CD8-positive, alpha-beta memory T cell (primary cell): ENCODE results near the gene C15orf62. TPM values are rescaled to one million over a fixed set of nuclear protein-coding genes. Genes with fewer than 3 reads are reported as not detected.

Experiments used
- CTCF ChIA-PET: fragments of 350-600 bp; sonication (Branson Sonifier 250); formaldehyde crosslinking; loops from one replicate; lab custom pipeline; 2021; ENCODE audit warnings: antibody characterized with exemption; lab: Charles Lee
- POLR2A ChIA-PET: fragments of 350-600 bp; sonication (Branson Sonifier 250); formaldehyde crosslinking; loops from one replicate; lab custom pipeline; 2021; ENCODE audit warnings: antibody characterized with exemption; lab: Charles Lee
- DNase-seq, 5 donors: peaks; one replicate each; pipeline versions ENCODE4 v3.0.0 to v3.0.0-alpha.2; 2020 to 2022; ENCODE audit warnings: mixed read lengths in 1 of 5
- H3K27ac ChIP-seq: one replicate; pipeline ENCODE4 v1.7.0; 2013; ENCODE audit warnings: low read depth, mild to moderate bottlenecking, low read length, moderate library complexity
- H3K27me3 ChIP-seq: 2 replicates; pipeline ENCODE4 v1.7.0; 2013; ENCODE audit warnings: low read length, mild to moderate bottlenecking; ENCODE audit not compliant: insufficient read depth, poor library complexity, severe bottlenecking
- H3K36me3 ChIP-seq: 2 replicates; pipeline ENCODE4 v1.7.0; 2013; ENCODE audit warnings: mild to moderate bottlenecking, low read length, moderate library complexity; ENCODE audit not compliant: insufficient read depth
- H3K4me1 ChIP-seq: 2 replicates; pipeline ENCODE4 v1.7.0; 2013; ENCODE audit warnings: mild to moderate bottlenecking, low read length, moderate library complexity; ENCODE audit not compliant: insufficient read depth
- H3K4me3 ChIP-seq: 2 replicates; pipeline ENCODE4 v1.7.0; 2013; ENCODE audit warnings: mild to moderate bottlenecking, low read length
- H3K9me3 ChIP-seq: 2 replicates; pipeline ENCODE4 v1.7.0; 2013; ENCODE audit warnings: mild to moderate bottlenecking, low read length
- H3K27ac Mint-ChIP-seq, 8 donors: one replicate each; pipeline ENCODE4 v1.8.0; 2020 to 2021; ENCODE audit warnings: mixed read lengths in 8 of 8, mild to moderate bottlenecking in 6 of 8, inconsistent platforms in 3 of 8, moderate library complexity in 3 of 8
- H3K27me3 Mint-ChIP-seq, 2 donors: one replicate each; pipeline ENCODE4 v1.8.0; 2020 to 2021; ENCODE audit warnings: mixed read lengths in 2 of 2, mild to moderate bottlenecking in 1 of 2, moderate library complexity in 1 of 2
- H3K36me3 Mint-ChIP-seq, 3 donors: one replicate each; pipeline ENCODE4 v1.8.0; 2020 to 2021; ENCODE audit warnings: mixed read lengths in 3 of 3, inconsistent platforms in 1 of 3, mild to moderate bottlenecking in 1 of 3
- H3K4me1 Mint-ChIP-seq, 3 donors: one replicate each; pipeline ENCODE4 v1.8.0; 2020 to 2021; ENCODE audit warnings: mixed read lengths in 3 of 3, inconsistent platforms in 1 of 3, mild to moderate bottlenecking in 1 of 3
- H3K4me3 Mint-ChIP-seq, 7 donors: one replicate each; pipeline ENCODE4 v1.8.0; 2020 to 2021; ENCODE audit warnings: mixed read lengths in 7 of 7, mild to moderate bottlenecking in 6 of 7, moderate library complexity in 4 of 7, inconsistent platforms in 2 of 7
- H3K9me3 Mint-ChIP-seq, 5 donors: one replicate each; pipeline ENCODE4 v1.8.0; 2020 to 2022; ENCODE audit warnings: mixed read lengths in 5 of 5, mild to moderate bottlenecking in 3 of 5, moderate library complexity in 2 of 5, inconsistent platforms in 1 of 5
- polyA plus RNA-seq: library from polyadenylated mRNA; unstranded; fragments of 300-500 nt; fragmentation: Illumina TruSeq; gene quantifications from one replicate; pipeline ENCODE4 v1.2.3, GENCODE V29; 2021
- total RNA-seq, 2 experiments: library from RNA; stranded (reverse); gene quantifications; one replicate each; pipeline ENCODE4 v1.2.3, GENCODE V29; 2021

C15orf62 gene
- total and polyA plus RNA-seq, 3 experiments from 2014 or later = 0.44 to 0.79 (median 0.53) TPM

GRCh38 chr15:40793216-40793989, 23.6 kb downstream of the C15orf62 start:
- CTCF ChIA-PET = interaction anchor here (1.6 to 3.0 kb wide), 2 partner anchors 11 kb away, joined by 4 to 12 read pairs; no protein-coding TSS in a partner anchor
- Mint-ChIP-seq H3K4me3 (no peak overlapping the region), H3K27ac (peak overlapping the region in 3 of 8 donors; percentile 26 to 46 (median 41)), H3K9me3 (no peaks in the 10 kb centered on the region), H3K36me3 (peaks cover 4 to 29% (median 13%) of the 10 kb centered on the region in 3 donors), H3K4me1 (peaks cover 22 to 29% (median 27%) of the 10 kb centered on the region in 3 donors), H3K27me3 (no peaks in the 10 kb centered on the region)
- Histone ChIP-seq H3K4me3 (no peak overlapping the region), H3K4me1 (no peaks in the 10 kb centered on the region), H3K9me3 (no peaks in the 10 kb centered on the region), H3K27me3 (no peaks in the 10 kb centered on the region), H3K27ac (no peak overlapping the region), H3K36me3 (no peaks in the 10 kb centered on the region)
- POLR2A ChIA-PET = no interaction called here
- peak in 1 of 5 donors; percentile 9 for DNase-seq

DNA sequence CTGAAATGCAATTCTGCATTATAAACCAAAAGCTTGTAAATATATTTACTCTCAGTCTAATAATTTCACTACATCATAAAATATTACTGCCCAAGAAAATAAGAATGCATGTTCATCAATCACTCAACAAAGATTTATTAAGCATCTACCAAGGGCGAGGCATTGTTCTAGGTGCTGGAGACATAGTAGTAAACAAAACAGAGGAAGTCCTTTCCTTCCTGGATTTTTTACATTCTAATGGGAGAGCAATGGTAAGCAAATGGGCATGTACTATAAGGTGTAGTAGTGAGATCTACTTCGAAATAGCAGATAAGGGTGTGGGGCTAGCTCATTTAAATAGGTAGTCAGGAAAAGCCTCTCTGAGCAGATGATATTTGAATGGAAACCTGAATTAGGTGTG, 26.3 kb downstream of the C15orf62 start:
- Histone ChIP-seq H3K36me3 (no peaks in the 10 kb centered on the region), H3K4me1 (no peaks in the 10 kb centered on the region), H3K9me3 (no peaks in the 10 kb centered on the region), H3K4me3 (no peak overlapping the region), H3K27ac (no peak overlapping the region), H3K27me3 (no peaks in the 10 kb centered on the region)
- Mint-ChIP-seq H3K4me1 (peaks cover 23 to 36% (median 35%) of the 10 kb centered on the region in 3 donors), H3K27ac (no peak overlapping the region), H3K9me3 (no peaks in the 10 kb centered on the region), H3K4me3 (no peak overlapping the region), H3K36me3 (peaks cover 4 to 45% (median 17%) of the 10 kb centered on the region in 3 donors), H3K27me3 (no peaks in the 10 kb centered on the region)
- no peak for DNase-seq
- CTCF ChIA-PET = interaction anchor here (0.9 kb wide), 1 partner anchor 8 kb away, joined by 4 read pairs; no protein-coding TSS in a partner anchor
- POLR2A ChIA-PET = no interaction called here

DNA sequence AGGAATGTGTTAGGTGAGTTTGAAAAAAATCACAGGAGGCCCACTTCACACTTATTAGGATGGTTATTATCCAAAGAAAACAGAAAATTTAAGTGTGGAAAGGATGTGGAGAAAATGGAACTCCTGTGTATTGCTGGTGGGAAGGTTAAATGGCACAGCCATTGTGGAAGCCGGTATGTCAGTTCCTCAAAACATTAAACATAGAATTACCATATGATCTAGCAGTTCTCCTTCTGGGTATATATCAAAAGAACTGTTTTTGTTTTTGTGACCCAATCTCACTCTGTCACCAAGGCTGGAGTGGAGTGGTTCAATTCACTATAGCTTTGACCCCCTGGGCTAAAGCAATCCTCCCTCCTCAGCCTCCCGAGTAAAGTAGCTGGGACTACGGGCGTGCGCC, 26.7 kb downstream of the C15orf62 start:
- Histone ChIP-seq H3K4me1 (no peaks in the 10 kb centered on the region), H3K27me3 (no peaks in the 10 kb centered on the region), H3K27ac (no peak overlapping the region), H3K4me3 (no peak overlapping the region), H3K36me3 (no peaks in the 10 kb centered on the region), H3K9me3 (no peaks in the 10 kb centered on the region)
- H3K4me1 Mint-ChIP-seq = peaks cover 25 to 39% (median 37%) of the 10 kb centered on the region in 3 donors
- no peaks in the 10 kb centered on the region for H3K27me3 Mint-ChIP-seq
- H3K36me3 Mint-ChIP-seq = peaks cover 4 to 48% (median 19%) of the 10 kb centered on the region in 3 donors
- peak overlapping the region in 1 of 8 donors; percentile 17 for H3K27ac Mint-ChIP-seq
- no peaks in the 10 kb centered on the region for H3K9me3 Mint-ChIP-seq
- no peak overlapping the region for H3K4me3 Mint-ChIP-seq
- ChIA-PET CTCF (interaction anchor here (0.9 to 1.0 kb wide), 2 partner anchors 9 to 14 kb away, joined by 4 read pairs; no protein-coding TSS in a partner anchor), POLR2A (no interaction called here)
- no peak for DNase-seq

DNA sequence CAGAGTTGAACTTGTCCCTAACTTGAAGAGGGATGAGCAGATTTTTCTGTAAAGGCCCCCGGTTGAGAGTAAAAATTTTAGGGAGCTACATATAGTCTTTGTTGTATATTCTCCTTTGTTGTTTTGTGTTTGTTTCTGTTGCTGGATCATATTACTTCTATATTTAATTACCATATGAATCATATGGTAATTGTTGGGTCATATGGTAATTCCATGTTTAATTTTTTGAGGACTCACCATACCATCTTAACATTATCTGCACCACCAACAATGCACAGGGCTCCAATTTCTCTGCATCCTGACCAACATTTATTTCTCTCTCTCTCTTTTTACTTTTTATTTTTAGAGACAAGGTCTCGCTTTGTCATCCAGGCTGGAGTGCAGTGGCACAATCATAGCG, 29.7 kb downstream of the C15orf62 start:
- no peaks in the 10 kb centered on the region for H3K27me3 Mint-ChIP-seq
- Histone ChIP-seq H3K36me3 (no peaks in the 10 kb centered on the region), H3K27ac (no peak overlapping the region), H3K4me3 (no peak overlapping the region), H3K4me1 (no peaks in the 10 kb centered on the region), H3K27me3 (no peaks in the 10 kb centered on the region), H3K9me3 (no peaks in the 10 kb centered on the region)
- H3K4me3 Mint-ChIP-seq = no peak overlapping the region
- H3K36me3 Mint-ChIP-seq = peaks cover 4 to 42% (median 14%) of the 10 kb centered on the region in 3 donors
- no peak overlapping the region for H3K27ac Mint-ChIP-seq
- DNase-seq = no peak
- ChIA-PET CTCF (interaction anchor here (1.0 kb wide), 1 partner anchor 14 kb away, joined by 3 read pairs; no protein-coding TSS in a partner anchor), POLR2A (no interaction called here)
- peaks cover 26 to 47% (median 40%) of the 10 kb centered on the region in 3 donors for H3K4me1 Mint-ChIP-seq
- no peaks in the 10 kb centered on the region for H3K9me3 Mint-ChIP-seq

DNA sequence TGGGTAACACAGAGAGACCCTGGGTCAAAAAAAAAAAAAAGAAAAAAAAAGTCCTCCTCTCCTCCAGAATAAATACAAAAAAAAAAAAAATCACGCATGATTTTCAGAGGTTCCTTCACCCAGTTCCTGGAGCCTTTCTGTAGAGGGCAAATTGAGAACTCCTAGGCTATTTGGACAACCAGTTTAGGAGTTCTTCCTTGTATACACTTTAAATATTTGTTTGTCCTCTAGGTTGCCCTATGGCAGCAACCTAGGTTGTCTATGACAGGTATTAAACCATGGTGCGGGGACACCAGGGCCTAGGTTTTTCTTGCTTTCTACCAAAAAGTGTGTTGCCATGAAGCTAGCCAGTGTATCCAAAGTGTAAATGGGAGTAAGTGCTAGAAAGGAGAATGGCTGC, 33.3 kb downstream of the C15orf62 start:
- peaks cover 3 to 44% (median 14%) of the 10 kb centered on the region in 3 donors for H3K36me3 Mint-ChIP-seq
- peak overlapping the region in 1 of 8 donors; percentile 52 for H3K27ac Mint-ChIP-seq
- ChIA-PET CTCF (no interaction called here), POLR2A (no interaction called here)
- no peaks in the 10 kb centered on the region for H3K27me3 Mint-ChIP-seq
- peak overlapping the region in 1 of 7 donors; percentile 46 for H3K4me3 Mint-ChIP-seq
- no peaks in the 10 kb centered on the region for H3K9me3 ChIP-seq
- H3K4me1 Mint-ChIP-seq = peaks cover 32 to 57% (median 42%) of the 10 kb centered on the region in 3 donors
- DNase-seq = no peak
- H3K9me3 Mint-ChIP-seq = no peaks in the 10 kb centered on the region
- H3K27me3 ChIP-seq = no peaks in the 10 kb centered on the region
- H3K4me1 ChIP-seq = peaks cover 10% of the 10 kb centered on the region
- no peak overlapping the region for H3K27ac ChIP-seq
- H3K36me3 ChIP-seq = no peaks in the 10 kb centered on the region
- H3K4me3 ChIP-seq = no peak overlapping the region

- DNase-seq = no peak
- Histone ChIP-seq H3K27ac (no peak overlapping the region), H3K4me3 (no peak overlapping the region), H3K9me3 (no peaks in the 10 kb centered on the region), H3K36me3 (no peaks in the 10 kb centered on the region), H3K27me3 (no peaks in the 10 kb centered on the region), H3K4me1 (peaks cover 16% of the 10 kb centered on the region)
- Mint-ChIP-seq H3K4me1 (peaks cover 34 to 58% (median 42%) of the 10 kb centered on the region in 3 donors), H3K4me3 (peak overlapping the region in 2 of 7 donors; percentile 46 to 63), H3K27me3 (no peaks in the 10 kb centered on the region), H3K36me3 (peaks cover 0 to 40% (median 9%) of the 10 kb centered on the region in 3 donors), H3K9me3 (no peaks in the 10 kb centered on the region), H3K27ac (peak overlapping the region in 2 of 8 donors; percentile 35 to 52)
- ChIA-PET CTCF (no interaction called here), POLR2A (interaction anchor here (0.6 kb wide), 1 partner anchor 94 kb away, joined by 3 read pairs; no protein-coding TSS in a partner anchor)
Observed at GRCh38 chr15:40803688-40804087, 33.9 kb downstream of the C15orf62 start.

DNA sequence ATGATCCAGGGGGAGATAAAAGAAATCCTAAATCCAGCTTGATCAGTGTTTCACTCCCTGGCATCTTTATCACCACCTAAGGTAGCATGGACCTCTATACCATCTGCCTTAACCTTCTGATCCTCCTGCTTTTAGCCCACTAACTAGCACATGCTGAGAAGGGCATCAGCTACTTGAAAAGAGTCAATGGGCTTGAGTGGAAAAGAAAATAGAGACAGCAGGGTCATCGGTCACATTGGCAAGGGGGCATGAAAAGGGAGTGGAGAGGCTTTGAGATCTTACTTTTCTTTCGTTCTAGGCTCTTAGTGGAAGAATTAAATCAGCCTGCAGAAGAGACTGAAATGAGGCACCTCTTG, 36.9 kb downstream of the C15orf62 start:
- Mint-ChIP-seq H3K27ac (peak overlapping the region; percentile 88 to 99 (median 97)), H3K9me3 (no peaks in the 10 kb centered on the region), H3K4me1 (peaks cover 29 to 46% (median 31%) of the 10 kb centered on the region in 3 donors), H3K27me3 (no peaks in the 10 kb centered on the region), H3K36me3 (peaks cover 0 to 38% (median 6%) of the 10 kb centered on the region in 3 donors), H3K4me3 (peak overlapping the region; percentile 94 to 100 (median 99))
- CTCF ChIA-PET = interaction anchor here (0.6 to 1.2 kb wide), 4 partner anchors 21 to 302 kb away, joined by 3 to 4 read pairs (median 3); no protein-coding TSS in a partner anchor
- Histone ChIP-seq H3K27me3 (no peaks in the 10 kb centered on the region), H3K9me3 (no peaks in the 10 kb centered on the region), H3K36me3 (peaks cover 7% of the 10 kb centered on the region), H3K4me1 (peaks cover 18% of the 10 kb centered on the region), H3K27ac (peak overlapping the region; percentile 93), H3K4me3 (peak overlapping the region; percentile 100)
- POLR2A ChIA-PET = interaction anchor here (0.6 to 1.5 kb wide), 3 partner anchors 19 to 112 kb away, joined by 4 to 11 read pairs (median 7); partner anchors contain the start of genes PPP1R14D and RAD51
- DNase-seq = no peak
